Panc1 (cell line): ENCODE measurements around the gene LDB2. TPM values are rescaled to one million over a fixed set of nuclear protein-coding genes. Genes with fewer than 3 reads are reported as not detected.

Source experiments
- ATAC-seq: fragments of 200-7000 bp; cut with Tn5 transposase; 2 replicates; pipeline ENCODE4 v1.9.1; 2020; ENCODE audit warnings: mild to moderate bottlenecking, moderate library complexity
- BruUV-seq: library from RNA; stranded (reverse); fragments of 400-500 nt; replicated peaks from 2 replicates; lab custom pipeline; 2021; lab: Mats Ljungman, UMichigan
- CTCF ChIA-PET: fragments of 300-600 bp; sonication (Branson Sonifier 250); formaldehyde crosslinking; loops from one replicate; lab custom pipeline; 2022; ENCODE audit warnings: antibody characterized with exemption; lab: Charles Lee
- POLR2A ChIA-PET: fragments of 300-600 bp; sonication (Branson Sonifier 250); formaldehyde crosslinking; loops from one replicate; lab custom pipeline; 2022; ENCODE audit warnings: antibody characterized with exemption; lab: Charles Lee
- DNase-seq: peaks from one replicate; pipeline ENCODE4 v3.0.0-alpha.2; 2010; ENCODE audit warnings: low read depth, low spot score
- H3K27ac ChIP-seq: 2 replicates; pipeline ENCODE4 v1.5.1; 2011; ENCODE audit warnings: mild to moderate bottlenecking, low read length, inconsistent platforms
- H3K27me3 ChIP-seq: fragments of 200-500 bp; sonication (Bioruptor generic); 2 replicates; pipeline ENCODE4 v1.6.0; 2014; ENCODE audit warnings: low read length, inconsistent platforms; ENCODE audit not compliant: control insufficient read depth, insufficient read depth
- H3K36me3 ChIP-seq: fragments of 200-500 bp; sonication (Bioruptor generic); 2 replicates; pipeline ENCODE4 v1.5.1; 2014; ENCODE audit warnings: inconsistent platforms, mild to moderate bottlenecking, low read length, moderate library complexity; ENCODE audit not compliant: control insufficient read depth, insufficient read depth
- H3K4me1 ChIP-seq: 2 replicates; pipeline ENCODE4 v1.5.1; 2011; ENCODE audit warnings: inconsistent platforms, mild to moderate bottlenecking, low read length, moderate library complexity; ENCODE audit not compliant: control insufficient read depth, insufficient read depth
- H3K4me3 ChIP-seq, 2 experiments: 2 replicates each; pipeline ENCODE4 v1.5.1; 2011 to 2012; ENCODE audit warnings: low read depth in 2 of 2, low read length in 2 of 2, mild to moderate bottlenecking in 2 of 2, inconsistent platforms in 1 of 2, moderate library complexity in 1 of 2
- H3K9me3 ChIP-seq: fragments of 200-500 bp; sonication (Bioruptor generic); 2 replicates; pipeline ENCODE4 v1.5.1; 2014; ENCODE audit warnings: low read depth, mild to moderate bottlenecking, inconsistent platforms, low read length, moderate library complexity; ENCODE audit not compliant: control insufficient read depth, insufficient read depth
- POLR2AphosphoS5 ChIP-seq: IDR thresholded peaks from 2 replicates; pipeline ENCODE4 v1.6.1; 2012; ENCODE audit warnings: mild to moderate bottlenecking, low read depth, low read length, moderate library complexity
- SIN3A ChIP-seq: IDR thresholded peaks from 2 replicates; pipeline ENCODE4 v1.6.1; 2012; ENCODE audit warnings: low read depth, mild to moderate bottlenecking, low read length, moderate library complexity, borderline replicate concordance; ENCODE audit not compliant: insufficient read depth
- TCF7L2 ChIP-seq: IDR thresholded peaks from 2 replicates; pipeline ENCODE4 v1.6.1; 2011; ENCODE audit warnings: mild to moderate bottlenecking, low read depth, low read length, inconsistent platforms
- in situ Hi-C: cut with HindIII; loops from 2 replicates; pipeline ENCODE4 v1.10.0; 2016; ENCODE audit warnings: low sequenced_read_pairs, low pct_unique_long_range_greater_than_20kb
- intact Hi-C: fragments of 100-400 bp; cut with micrococcal nuclease; formaldehyde crosslinking; loops from one replicate; pipeline ENCODE4 v1.10.0; 2022; ENCODE audit not compliant: unreplicated experiment
- total RNA-seq: library from RNA; stranded (reverse); gene quantifications from one replicate; pipeline ENCODE4 v1.2.1, GENCODE V29; 2021; ENCODE audit not compliant: unreplicated experiment
- TF ChIP-seq, protein P1 (sequence below), 2 experiments: IDR thresholded peaks; 2 replicates each; pipeline ENCODE4 v1.6.1; 2011 to 2012; ENCODE audit warnings: low read depth in 2 of 2, control low read depth in 1 of 2, low read length in 1 of 2, mild to moderate bottlenecking in 1 of 2, moderate library complexity in 1 of 2; ENCODE audit not compliant: insufficient read depth in 1 of 2
- TF ChIP-seq, protein P2 (sequence below): fragments of 450-650 bp; IDR thresholded peaks from 2 replicates; pipeline ENCODE4 v1.5.1; 2017; ENCODE audit warnings: mild to moderate bottlenecking

The LDB2 gene
- total RNA-seq, 1 experiment from 2014 or later = not detected

DNA sequence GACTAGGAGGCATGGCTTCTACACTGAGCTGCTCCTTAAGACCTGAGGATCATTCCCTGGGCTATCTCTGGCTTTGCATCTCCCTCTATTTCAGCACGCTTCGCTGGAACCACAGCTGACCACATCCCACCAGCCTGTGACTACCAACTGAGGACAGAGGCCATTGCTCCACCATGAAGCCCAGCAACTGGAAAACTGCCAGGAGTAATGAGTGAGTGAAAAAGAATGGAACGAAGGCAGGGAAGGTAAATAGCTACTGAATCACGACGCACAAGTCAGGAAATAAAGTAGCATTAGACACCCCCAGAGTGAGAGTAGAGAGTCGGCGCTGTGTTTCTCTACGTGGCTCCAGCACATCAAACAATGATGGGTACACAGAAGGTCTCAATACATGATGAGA, 314.7 kb downstream of the LDB2 start:
- ChIA-PET POLR2A (no interaction called here), CTCF (no interaction called here)
- in situ Hi-C loops (no loop called here), intact Hi-C loops (no loop called here)
- Histone ChIP-seq H3K4me3 (no peak overlapping the region), H3K9me3 (no peaks in the 10 kb centered on the region), H3K27me3 (no peaks in the 10 kb centered on the region), H3K4me1 (no peaks in the 10 kb centered on the region), H3K36me3 (no peaks in the 10 kb centered on the region), H3K27ac (no peak overlapping the region)
- DNase-seq (no peak), ATAC-seq (no peak)
- no peak for TF ChIP-seq SIN3A
- no TSS peak for BruUV-seq

DNA sequence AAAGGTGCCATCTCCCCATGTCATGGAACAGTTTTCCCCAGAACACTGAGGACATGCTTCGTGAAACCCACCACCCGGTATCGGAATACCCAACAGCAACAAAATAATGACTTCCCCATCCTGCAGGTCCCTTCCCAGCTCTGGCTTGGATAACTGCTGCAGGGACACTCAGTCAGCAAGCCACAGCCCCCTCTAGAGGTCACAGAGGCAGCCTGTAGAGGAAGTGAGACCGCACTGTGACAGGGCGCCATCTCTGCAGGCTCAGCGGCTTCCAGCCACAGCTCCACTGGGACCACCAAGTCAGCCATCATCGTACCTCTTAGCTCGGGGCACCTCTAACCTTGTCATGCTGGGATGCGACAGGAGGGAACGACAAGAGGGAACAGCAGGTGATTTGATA, 315.9 kb downstream of the LDB2 start:
- ATAC-seq (no peak), DNase-seq (no peak)
- Histone ChIP-seq H3K36me3 (no peaks in the 10 kb centered on the region), H3K9me3 (no peaks in the 10 kb centered on the region), H3K27me3 (no peaks in the 10 kb centered on the region), H3K4me1 (no peaks in the 10 kb centered on the region), H3K4me3 (no peak overlapping the region), H3K27ac (no peak overlapping the region)
- in situ Hi-C loops (no loop called here), intact Hi-C loops (no loop called here)
- no TSS peak for BruUV-seq
- ChIA-PET POLR2A (no interaction called here), CTCF (no interaction called here)
- TF ChIP-seq SIN3A = no peak
- TF ChIP-seq, protein P1, sequence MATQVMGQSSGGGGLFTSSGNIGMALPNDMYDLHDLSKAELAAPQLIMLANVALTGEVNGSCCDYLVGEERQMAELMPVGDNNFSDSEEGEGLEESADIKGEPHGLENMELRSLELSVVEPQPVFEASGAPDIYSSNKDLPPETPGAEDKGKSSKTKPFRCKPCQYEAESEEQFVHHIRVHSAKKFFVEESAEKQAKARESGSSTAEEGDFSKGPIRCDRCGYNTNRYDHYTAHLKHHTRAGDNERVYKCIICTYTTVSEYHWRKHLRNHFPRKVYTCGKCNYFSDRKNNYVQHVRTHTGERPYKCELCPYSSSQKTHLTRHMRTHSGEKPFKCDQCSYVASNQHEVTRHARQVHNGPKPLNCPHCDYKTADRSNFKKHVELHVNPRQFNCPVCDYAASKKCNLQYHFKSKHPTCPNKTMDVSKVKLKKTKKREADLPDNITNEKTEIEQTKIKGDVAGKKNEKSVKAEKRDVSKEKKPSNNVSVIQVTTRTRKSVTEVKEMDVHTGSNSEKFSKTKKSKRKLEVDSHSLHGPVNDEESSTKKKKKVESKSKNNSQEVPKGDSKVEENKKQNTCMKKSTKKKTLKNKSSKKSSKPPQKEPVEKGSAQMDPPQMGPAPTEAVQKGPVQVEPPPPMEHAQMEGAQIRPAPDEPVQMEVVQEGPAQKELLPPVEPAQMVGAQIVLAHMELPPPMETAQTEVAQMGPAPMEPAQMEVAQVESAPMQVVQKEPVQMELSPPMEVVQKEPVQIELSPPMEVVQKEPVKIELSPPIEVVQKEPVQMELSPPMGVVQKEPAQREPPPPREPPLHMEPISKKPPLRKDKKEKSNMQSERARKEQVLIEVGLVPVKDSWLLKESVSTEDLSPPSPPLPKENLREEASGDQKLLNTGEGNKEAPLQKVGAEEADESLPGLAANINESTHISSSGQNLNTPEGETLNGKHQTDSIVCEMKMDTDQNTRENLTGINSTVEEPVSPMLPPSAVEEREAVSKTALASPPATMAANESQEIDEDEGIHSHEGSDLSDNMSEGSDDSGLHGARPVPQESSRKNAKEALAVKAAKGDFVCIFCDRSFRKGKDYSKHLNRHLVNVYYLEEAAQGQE (IDR thresholded peaks at IDR 0.05; ENCODE audit: insufficient read depth in 1 of 2, low read depth in 2 of 2, low read length in 1 of 2) = no peak
- TF ChIP-seq, protein P2, sequence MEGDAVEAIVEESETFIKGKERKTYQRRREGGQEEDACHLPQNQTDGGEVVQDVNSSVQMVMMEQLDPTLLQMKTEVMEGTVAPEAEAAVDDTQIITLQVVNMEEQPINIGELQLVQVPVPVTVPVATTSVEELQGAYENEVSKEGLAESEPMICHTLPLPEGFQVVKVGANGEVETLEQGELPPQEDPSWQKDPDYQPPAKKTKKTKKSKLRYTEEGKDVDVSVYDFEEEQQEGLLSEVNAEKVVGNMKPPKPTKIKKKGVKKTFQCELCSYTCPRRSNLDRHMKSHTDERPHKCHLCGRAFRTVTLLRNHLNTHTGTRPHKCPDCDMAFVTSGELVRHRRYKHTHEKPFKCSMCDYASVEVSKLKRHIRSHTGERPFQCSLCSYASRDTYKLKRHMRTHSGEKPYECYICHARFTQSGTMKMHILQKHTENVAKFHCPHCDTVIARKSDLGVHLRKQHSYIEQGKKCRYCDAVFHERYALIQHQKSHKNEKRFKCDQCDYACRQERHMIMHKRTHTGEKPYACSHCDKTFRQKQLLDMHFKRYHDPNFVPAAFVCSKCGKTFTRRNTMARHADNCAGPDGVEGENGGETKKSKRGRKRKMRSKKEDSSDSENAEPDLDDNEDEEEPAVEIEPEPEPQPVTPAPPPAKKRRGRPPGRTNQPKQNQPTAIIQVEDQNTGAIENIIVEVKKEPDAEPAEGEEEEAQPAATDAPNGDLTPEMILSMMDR = no peak

- no TSS peak for BruUV-seq
- no peaks in the 10 kb centered on the region for H3K4me1 ChIP-seq
- H3K27me3 ChIP-seq = no peaks in the 10 kb centered on the region
- ATAC-seq (no peak), DNase-seq (no peak)
- POLR2A ChIA-PET = no interaction called here
- intact Hi-C loops (no loop called here), in situ Hi-C loops (no loop called here)
- H3K4me3 ChIP-seq = no peak overlapping the region
- H3K27ac ChIP-seq = no peak overlapping the region
- CTCF ChIA-PET = no interaction called here
- TF ChIP-seq, protein P1 (IDR thresholded peaks at IDR 0.05; ENCODE audit: insufficient read depth in 1 of 2, low read depth in 2 of 2, low read length in 1 of 2) = no peak
- no peak for TF ChIP-seq TCF7L2
- TF ChIP-seq, protein P2 = no peak
- TF ChIP-seq POLR2AphosphoS5 = no peak
- no peak for TF ChIP-seq SIN3A
- H3K9me3 ChIP-seq = no peaks in the 10 kb centered on the region
- H3K36me3 ChIP-seq = no peaks in the 10 kb centered on the region
Measured at GRCh38 chr4:16582036-16582435, 316.4 kb downstream of the LDB2 start.
